H1 (cell line): ENCODE data around the gene DUSP12. TPM values are rescaled to one million over a fixed set of nuclear protein-coding genes. Genes with fewer than 3 reads are reported as not detected.

Experiments used
- CTCF ChIA-PET: fragments of 300-600 bp; sonication (Branson Sonifier 250); formaldehyde crosslinking; loops from one replicate; lab custom pipeline; 2021; ENCODE audit not compliant: partially characterized antibody; lab: Charles Lee
- POLR2A ChIA-PET: fragments of 300-600 bp; sonication (Branson Sonifier 250); formaldehyde crosslinking; loops from one replicate; lab custom pipeline; 2021; ENCODE audit warnings: inconsistent platforms; ENCODE audit not compliant: partially characterized antibody; lab: Charles Lee
- DNase-seq, 2 experiments: peaks; one replicate each; pipeline versions ENCODE4 v3.0.0 to v3.0.0-alpha.2; 2010 to 2022; ENCODE audit warnings: low spot score in 2 of 2, low read depth in 1 of 2, mixed read lengths in 1 of 2
- FAIRE-seq: peaks from 2 replicates; lab custom pipeline; 2011; peaks lifted over from hg19 to GRCh38; lab: Jason Lieb, UNC
- H2AFZ ChIP-seq: 2 replicates; pipeline ENCODE4 v1.8.1; 2012; ENCODE audit warnings: low read length, inconsistent platforms
- H2AK5ac ChIP-seq: 2 replicates; pipeline ENCODE4 v1.6.1; 2013; ENCODE audit warnings: low read depth, low read length
- H2BK120ac ChIP-seq: replicated peaks from 2 replicates; pipeline ENCODE3; 2013; ENCODE audit warnings: low read depth, low read length, inconsistent platforms
- H2BK12ac ChIP-seq: 2 replicates; pipeline ENCODE4 v1.6.1; 2013; ENCODE audit warnings: low read depth, low read length
- H2BK15ac ChIP-seq: 2 replicates; pipeline ENCODE4 v1.6.1; 2013; ENCODE audit warnings: low read length
- H2BK20ac ChIP-seq: 2 replicates; pipeline ENCODE4 v1.6.1; 2013; ENCODE audit warnings: low read length
- H2BK5ac ChIP-seq: 2 replicates; pipeline ENCODE4 v1.6.1; 2013; ENCODE audit warnings: low read depth, low read length
- H3K14ac ChIP-seq: 2 replicates; pipeline ENCODE4 v1.6.1; 2013; ENCODE audit warnings: inconsistent platforms; ENCODE audit not compliant: insufficient read length
- H3K18ac ChIP-seq: 2 replicates; pipeline ENCODE4 v1.6.1; 2013; ENCODE audit warnings: low read length; ENCODE audit errors: extremely low read depth
- H3K23ac ChIP-seq: 2 replicates; pipeline ENCODE4 v1.6.1; 2013; ENCODE audit warnings: inconsistent platforms; ENCODE audit not compliant: insufficient read length
- H3K23me2 ChIP-seq: 2 replicates; pipeline ENCODE4 v1.6.1; 2013; ENCODE audit warnings: low read depth, low read length
- H3K27ac ChIP-seq: 2 replicates; pipeline ENCODE4 v1.6.1; 2011; ENCODE audit warnings: low read depth, low read length, inconsistent platforms
- H3K27me3 ChIP-seq, 4 experiments: replicated peaks in 1 of 4; 1 replicate in 1 of 4; 2 replicates in 3 of 4; pipeline versions ENCODE4 v1.6.1 to v1.8.1; 2011 to 2013; ENCODE audit warnings: low read length in 3 of 4, mild to moderate bottlenecking in 3 of 4, inconsistent platforms in 2 of 4, mixed read lengths in 2 of 4, moderate library complexity in 1 of 4; ENCODE audit not compliant: control insufficient read depth in 3 of 4, insufficient read depth in 3 of 4; ENCODE audit errors: extremely low read depth in 1 of 4
- H3K36me3 ChIP-seq, 4 experiments: 2 replicates each; pipeline versions ENCODE4 v1.6.1 to v1.8.1; 2011 to 2013; ENCODE audit warnings: mild to moderate bottlenecking in 4 of 4, low read length in 3 of 4, moderate library complexity in 2 of 4, control low read depth in 1 of 4, inconsistent platforms in 1 of 4; ENCODE audit not compliant: insufficient read depth in 4 of 4, control insufficient read depth in 2 of 4
- H3K4ac ChIP-seq: replicated peaks from 2 replicates; pipeline ENCODE3; 2013; ENCODE audit warnings: low read length, low read depth, mixed read lengths, inconsistent platforms; ENCODE audit not compliant: insufficient read length
- H3K4me1 ChIP-seq, 4 experiments: replicated peaks in 1 of 4; 1 replicate in 1 of 4; 2 replicates in 3 of 4; pipeline versions ENCODE4 v1.6.1 to v1.8.1; 2011 to 2013; ENCODE audit warnings: low read length in 3 of 4, inconsistent platforms in 2 of 4, mixed read lengths in 1 of 4; ENCODE audit not compliant: insufficient read depth in 4 of 4, control insufficient read depth in 3 of 4
- H3K4me2 ChIP-seq, 2 experiments: 2 replicates each; pipeline versions ENCODE4 v1.6.1 to v1.8.1; 2011 to 2013; ENCODE audit warnings: low read depth in 2 of 2, low read length in 2 of 2, control low read depth in 1 of 2, inconsistent platforms in 1 of 2, mild to moderate bottlenecking in 1 of 2; ENCODE audit not compliant: insufficient read depth in 1 of 2
- H3K4me3 ChIP-seq, 4 experiments: fragments of 200-600, 300-600 bp in 1 of 4; sonication (generic), shearing (Covaris generic), sonication (Bioruptor Twin) in 1 of 4; 2 replicates each; pipeline versions ENCODE4 v1.5.1 to v1.8.1; 2011 to 2016; ENCODE audit warnings: low read length in 4 of 4, low read depth in 3 of 4, control low read depth in 2 of 4, inconsistent platforms in 2 of 4, mild to moderate bottlenecking in 2 of 4, mixed read lengths in 1 of 4, moderate library complexity in 1 of 4; ENCODE audit not compliant: insufficient read depth in 2 of 4; ENCODE audit errors: extremely low read depth in 1 of 4
- H3K56ac ChIP-seq: replicated peaks from 2 replicates; pipeline ENCODE3; 2013; ENCODE audit warnings: low read depth, mild to moderate bottlenecking, mixed read lengths, low read length, inconsistent platforms; ENCODE audit not compliant: insufficient read length
- H3K79me1 ChIP-seq: 2 replicates; pipeline ENCODE4 v1.6.1; 2013; ENCODE audit warnings: low read depth, low read length, control low read depth
- H3K79me2 ChIP-seq, 2 experiments: 2 replicates each; pipeline versions ENCODE4 v1.6.1 to v1.8.1; 2012 to 2013; ENCODE audit warnings: low read length in 2 of 2, mild to moderate bottlenecking in 2 of 2, inconsistent platforms in 1 of 2; ENCODE audit not compliant: insufficient read depth in 2 of 2, control insufficient read depth in 1 of 2
- H3K9ac ChIP-seq, 4 experiments: replicated peaks in 1 of 4; 1 replicate in 1 of 4; 2 replicates in 3 of 4; pipeline versions ENCODE4 v1.6.1 to v1.8.1; 2011 to 2013; ENCODE audit warnings: low read depth in 3 of 4, low read length in 3 of 4, control low read depth in 2 of 4, mild to moderate bottlenecking in 2 of 4, moderate library complexity in 2 of 4, inconsistent platforms in 1 of 4; ENCODE audit errors: extremely low read depth in 1 of 4
- H3K9me3 ChIP-seq, 2 experiments: 2 replicates each; pipeline versions ENCODE4 v1.6.1 to v1.8.1; 2012 to 2013; ENCODE audit warnings: mild to moderate bottlenecking in 2 of 2, moderate library complexity in 2 of 2, control low read depth in 1 of 2, inconsistent platforms in 1 of 2, low read depth in 1 of 2, low read length in 1 of 2, mixed read lengths in 1 of 2; ENCODE audit not compliant: insufficient read depth in 2 of 2
- H4K20me1 ChIP-seq, 2 experiments: replicated peaks in 1 of 2; 2 replicates each; pipeline versions ENCODE3 to v1.8.1; 2011 to 2013; ENCODE audit warnings: inconsistent platforms in 2 of 2, low read length in 2 of 2, mild to moderate bottlenecking in 1 of 2; ENCODE audit not compliant: insufficient read depth in 2 of 2, control insufficient read depth in 1 of 2
- H4K5ac ChIP-seq: 2 replicates; pipeline ENCODE4 v1.6.1; 2013; ENCODE audit warnings: low read length, low read depth, mixed read lengths, inconsistent platforms; ENCODE audit not compliant: insufficient read length
- H4K8ac ChIP-seq: 2 replicates; pipeline ENCODE4 v1.8.0; 2013; ENCODE audit warnings: mild to moderate bottlenecking, moderate library complexity, low read length, inconsistent platforms; ENCODE audit not compliant: insufficient read depth; ENCODE audit errors: extremely low read depth
- H4K91ac ChIP-seq: replicated peaks from 2 replicates; pipeline ENCODE3; 2013; ENCODE audit warnings: low read length, mixed read lengths, inconsistent platforms; ENCODE audit not compliant: insufficient read length
- ATF2 ChIP-seq: IDR thresholded peaks from 2 replicates; pipeline ENCODE4 v1.6.1; 2012; ENCODE audit warnings: low read length, inconsistent platforms
- E2F6 ChIP-seq: IDR thresholded peaks from 2 replicates; pipeline ENCODE4 v1.6.1; 2012; ENCODE audit warnings: inconsistent platforms
- JUN ChIP-seq: IDR thresholded peaks from 2 replicates; pipeline ENCODE4 v1.6.1; 2011; ENCODE audit warnings: low read depth, mild to moderate bottlenecking, improper control_type of control experiment, low read length
- MAFK ChIP-seq: IDR thresholded peaks from 2 replicates; pipeline ENCODE4 v1.6.1; 2012; ENCODE audit warnings: low read depth, mild to moderate bottlenecking, improper control_type of control experiment, low read length
- RAD21 ChIP-seq, 2 experiments: IDR thresholded peaks in 1 of 2; conservative IDR thresholded peaks in 1 of 2; 2 replicates each; pipeline ENCODE4 v1.6.1; 2011; ENCODE audit warnings: low read depth in 2 of 2, low read length in 2 of 2, improper control_type of control experiment in 1 of 2, inconsistent platforms in 1 of 2, mild to moderate bottlenecking in 1 of 2, moderate library complexity in 1 of 2
- SP2 ChIP-seq: IDR thresholded peaks from 2 replicates; pipeline ENCODE4 v1.6.1; 2012; ENCODE audit warnings: mild to moderate bottlenecking, low read length, inconsistent platforms
- SP4 ChIP-seq: IDR thresholded peaks from 2 replicates; pipeline ENCODE4 v1.6.1; 2012; ENCODE audit warnings: low read length, inconsistent platforms
- WGBS, 2 experiments: shearing (Covaris generic) in 1 of 2; methylation state at CpG; one replicate each; pipeline versions ENCODE4 v1.1.6 to v1.1.7; 2013 to 2015; ENCODE audit warnings: low lambda C conversion rate in 2 of 2, mixed read lengths in 2 of 2, inconsistent platforms in 1 of 2, low coverage in 1 of 2, missing lambda C conversion rate in 1 of 2; ENCODE audit not compliant: insufficient replicate concordance in 2 of 2, insufficient coverage in 1 of 2, insufficient read length in 1 of 2; ENCODE audit errors: extremely low coverage in 1 of 2, missing lambda C conversion rate in 1 of 2; 5-methylcytosine and 5-hydroxymethylcytosine counted together
- polyA plus RNA-seq, 7 experiments: library from polyadenylated mRNA; depleted of rRNA in 3 of 7; stranded (reverse) in 5 of 7; unstranded in 2 of 7; fragments of >200 nt in 5 of 7; fragments of 200-250 nt in 2 of 7; gene quantifications; 1 replicate in 5 of 7; 2 replicates in 1 of 7; 4 replicates in 1 of 7; pipeline versions ENCODE4 v1.2.1 to v1.2.3, GENCODE V29; 2011 to 2013; ENCODE audit warnings: missing spikeins in 2 of 7, mixed read lengths in 2 of 7
- total RNA-seq: library from RNA; stranded (reverse); fragmentation: NEBNext Ultra II Directional; extraction: Animal tissue kit (Norgen Biotek cat#: 25700); gene quantifications from 2 replicates; pipeline ENCODE4 v1.2.1, GENCODE V29; 2021

DUSP12 gene
- total and polyA plus RNA-seq, 2 of the 8 experiments (the other 6 are each of a cell fraction or from before 2014, with no cell fraction given) = 27.6 to 33.9 TPM

- H3K79me1 ChIP-seq = no peaks in the 10 kb centered on the region
- H3K79me2 ChIP-seq = no peaks in the 10 kb centered on the region
- H2BK15ac ChIP-seq = no peak overlapping the region
- no peak overlapping the region for H2BK20ac ChIP-seq
- peaks cover 0 to 6% (median 4%) of the 10 kb centered on the region in 4 experiments; a peak in 6 of 7 replicates for H3K4me1 ChIP-seq
- no peak overlapping the region for H4K8ac ChIP-seq
- no peak overlapping the region for H3K18ac ChIP-seq
- no peak overlapping the region for H3K56ac ChIP-seq
- WGBS, 2 experiments = 88% methylated on average over 8 of the region's 8 CpGs; no CpG with 5 or more reads in 1 of the 2 experiments
- FAIRE-seq = no peak
- no peak overlapping the region for H2AK5ac ChIP-seq
- no peak overlapping the region for H3K23ac ChIP-seq
- POLR2A ChIA-PET = no interaction called here
- H3K27me3 ChIP-seq = peaks cover 12 to 25% (median 22%) of the 10 kb centered on the region in 4 experiments
- H3K4ac ChIP-seq = no peak overlapping the region
- no peak overlapping the region for H3K4me2 ChIP-seq
- H3K23me2 ChIP-seq = peaks cover 12% of the 10 kb centered on the region
- no peaks in the 10 kb centered on the region for H3K9me3 ChIP-seq
- H3K9ac ChIP-seq = no peak overlapping the region
- DNase-seq = no peak
- no peak overlapping the region for H2AFZ ChIP-seq
- H2BK120ac ChIP-seq = no peak overlapping the region
- no peak overlapping the region for H4K5ac ChIP-seq
- no peak overlapping the region for H2BK5ac ChIP-seq
- TF ChIP-seq MAFK = no peak
- TF ChIP-seq JUN = no peak
- TF ChIP-seq ATF2 = no peak
- no peak for TF ChIP-seq SP4
- TF ChIP-seq RAD21 (IDR thresholded peaks at IDR 0.05 in 1 of 2, conservative IDR thresholded peaks at IDR 0.05 in 1 of 2; ENCODE audit: low read depth in 2 of 2, low read length in 2 of 2) = no peak
- TF ChIP-seq E2F6 = no peak
- TF ChIP-seq SP2 = no peak
- H3K27ac ChIP-seq = no peak overlapping the region
- no peak overlapping the region for H3K14ac ChIP-seq
- no peak overlapping the region for H3K4me3 ChIP-seq
- no peaks in the 10 kb centered on the region for H3K36me3 ChIP-seq
- no peaks in the 10 kb centered on the region for H4K20me1 ChIP-seq
- no peak overlapping the region for H4K91ac ChIP-seq
- 0 out of 2 replicates have a peak overlapping the region, but pooled peaks have one; percentile 39 for H2BK12ac ChIP-seq
- CTCF ChIA-PET = interaction anchor here (1.1 to 1.3 kb wide), 2 partner anchors 14 to 15 kb away, joined by 4 to 5 read pairs; no protein-coding TSS in a partner anchor
Observed at GRCh38 chr1:161723459-161724141, 26.0 kb upstream of the DUSP12 start.
